CD14-positive monocyte (primary cell): Measurements from ENCODE around the gene GYPE. TPM values are rescaled to one million over a fixed set of nuclear protein-coding genes. Genes with fewer than 3 reads are reported as not detected.
"Not testable (repeated sequence)": the region's sequence is repeated elsewhere in the genome, so short reads cannot be mapped to it uniquely, and the experiment has no call there.

Experiments
- DNase-seq, 3 donors: peaks; one replicate each; pipeline ENCODE4 v3.0.0-alpha.2; 2011 to 2022
- H2AFZ ChIP-seq: 2 replicates; pipeline ENCODE4 v1.6.0; 2012; ENCODE audit warnings: mild to moderate bottlenecking, low read depth, low read length, inconsistent platforms; ENCODE audit not compliant: insufficient read depth, poor library complexity, severe bottlenecking
- H3K27ac ChIP-seq, 2 donors: 1 replicate in 1 of 2; 2 replicates in 1 of 2; pipeline ENCODE4 v1.5.1; 2012 to 2013; ENCODE audit warnings: low read length in 2 of 2, control low read depth in 1 of 2, inconsistent platforms in 1 of 2, low read depth in 1 of 2, mild to moderate bottlenecking in 1 of 2
- H3K27me3 ChIP-seq, 2 donors: one replicate each; pipeline versions ENCODE4 v1.6.0 to v1.6.1; 2011 to 2013; ENCODE audit warnings: low read length in 2 of 2; ENCODE audit not compliant: control insufficient read depth in 2 of 2, insufficient read depth in 2 of 2
- H3K36me3 ChIP-seq, 2 donors: replicated peaks in 1 of 2; 1 replicate in 1 of 2; 2 replicates in 1 of 2; pipeline versions ENCODE4 v1.5.1 to v1.6.1; 2012 to 2013; ENCODE audit warnings: low read length in 2 of 2, control low read depth in 1 of 2, inconsistent platforms in 1 of 2, mild to moderate bottlenecking in 1 of 2; ENCODE audit not compliant: insufficient read depth in 2 of 2, control insufficient read depth in 1 of 2
- H3K4me1 ChIP-seq, 2 donors: 1 replicate in 1 of 2; 2 replicates in 1 of 2; pipeline versions ENCODE4 v1.5.1 to v1.6.1; 2012 to 2013; ENCODE audit warnings: low read length in 2 of 2, control low read depth in 1 of 2, inconsistent platforms in 1 of 2, mild to moderate bottlenecking in 1 of 2, moderate library complexity in 1 of 2; ENCODE audit not compliant: insufficient read depth in 2 of 2, control insufficient read depth in 1 of 2
- H3K4me2 ChIP-seq: replicated peaks from 2 replicates; pipeline ENCODE3; 2012; ENCODE audit warnings: low read length, moderate library complexity, mild to moderate bottlenecking; ENCODE audit not compliant: poor library complexity, severe bottlenecking; ENCODE audit errors: extremely low read depth
- H3K4me3 ChIP-seq, 3 experiments: fragments of 200-600 bp in 1 of 3; sonication (generic) in 1 of 3; replicated peaks in 1 of 3; 1 replicate in 2 of 3; 2 replicates in 1 of 3; pipeline ENCODE4 v1.5.1; 2011 to 2013; ENCODE audit warnings: low read length in 3 of 3, mild to moderate bottlenecking in 3 of 3, control low read depth in 2 of 3, low read depth in 2 of 3, inconsistent platforms in 1 of 3, moderate library complexity in 1 of 3
- H3K79me2 ChIP-seq: 2 replicates; pipeline ENCODE4 v1.6.0; 2012; ENCODE audit warnings: mild to moderate bottlenecking, control low read depth, inconsistent platforms, low read length, moderate library complexity; ENCODE audit not compliant: insufficient read depth
- H3K9ac ChIP-seq: 2 replicates; pipeline ENCODE4 v1.6.0; 2017; ENCODE audit warnings: low read length, mild to moderate bottlenecking; ENCODE audit not compliant: insufficient read depth, poor library complexity, severe bottlenecking
- H3K9me3 ChIP-seq, 2 donors: replicated peaks in 1 of 2; 1 replicate in 1 of 2; 2 replicates in 1 of 2; pipeline versions ENCODE4 v1.5.1 to v1.6.1; 2012 to 2013; ENCODE audit warnings: low read length in 2 of 2, control low read depth in 1 of 2; ENCODE audit not compliant: control insufficient read depth in 1 of 2, insufficient read depth in 1 of 2
- H4K20me1 ChIP-seq: 2 replicates; pipeline ENCODE4 v1.6.0; 2012; ENCODE audit warnings: mild to moderate bottlenecking, low read length, control low read depth, moderate library complexity; ENCODE audit not compliant: insufficient read depth
- H3K27ac Mint-ChIP-seq, 7 donors: one replicate each; pipeline ENCODE4 v1.8.0; 2020; ENCODE audit warnings: mild to moderate bottlenecking in 7 of 7, mixed read lengths in 7 of 7, moderate library complexity in 6 of 7, inconsistent platforms in 2 of 7
- H3K27me3 Mint-ChIP-seq, 3 donors: one replicate each; pipeline ENCODE4 v1.8.0; 2021 to 2022; ENCODE audit warnings: low read depth in 3 of 3, mild to moderate bottlenecking in 3 of 3, mixed read lengths in 3 of 3, moderate library complexity in 3 of 3, inconsistent platforms in 1 of 3
- H3K36me3 Mint-ChIP-seq, 2 donors: one replicate each; pipeline ENCODE4 v1.8.0; 2020; ENCODE audit warnings: mixed read lengths in 2 of 2, inconsistent platforms in 1 of 2, mild to moderate bottlenecking in 1 of 2
- H3K4me1 Mint-ChIP-seq: one replicate; pipeline ENCODE4 v1.8.0; 2020; ENCODE audit warnings: mild to moderate bottlenecking, mixed read lengths
- H3K4me3 Mint-ChIP-seq, 2 donors: one replicate each; pipeline ENCODE4 v1.8.0; 2020; ENCODE audit warnings: mild to moderate bottlenecking in 2 of 2, mixed read lengths in 2 of 2, moderate library complexity in 1 of 2
- H3K9me3 Mint-ChIP-seq, 7 donors: one replicate each; pipeline ENCODE4 v1.8.0; 2020 to 2022; ENCODE audit warnings: mixed read lengths in 7 of 7, mild to moderate bottlenecking in 6 of 7, moderate library complexity in 6 of 7, inconsistent platforms in 2 of 7
- CTCF ChIP-seq: fragments of 200-600 bp; IDR thresholded peaks from one replicate; pipeline ENCODE4 v1.8.0; 2022; ENCODE audit warnings: antibody characterized with exemption, mild to moderate bottlenecking
- intact Hi-C, 2 donors: fragments of 100-400 bp; cut with micrococcal nuclease; formaldehyde crosslinking; loops; one replicate each; pipeline versions ENCODE4 v1.15.0 to v1.15.1; 2023
- polyA plus RNA-seq, 3 donors: library from polyadenylated mRNA; depleted of rRNA in 1 of 3; unstranded in 2 of 3; stranded (reverse) in 1 of 3; fragments of 300-500 nt in 2 of 3; fragments of >200 nt in 1 of 3; fragmentation: Illumina TruSeq in 2 of 3; gene quantifications; 1 replicate in 2 of 3; 2 replicates in 1 of 3; pipeline ENCODE4 v1.2.3, GENCODE V29; 2012 to 2021

Gene GYPE
- polyA plus RNA-seq, 3 donors: 0.34 to 0.49 TPM; not detected in 1

GRCh38 chr4:143884965-143885364 is 20.4 kb downstream of the GYPE start:
- not testable (repeated sequence) for H3K27me3 Mint-ChIP-seq, H2AFZ ChIP-seq

GRCh38 chr4:143883529-143883928 is 21.8 kb downstream of the GYPE start:
- H2AFZ ChIP-seq: no peak overlapping the region
- H3K27me3 Mint-ChIP-seq: no peaks in the 10 kb centered on the region
- no peaks in the 10 kb centered on the region for H3K9me3 ChIP-seq
- H3K27me3 ChIP-seq: no peaks in the 10 kb centered on the region
- H3K4me1 ChIP-seq: no peaks in the 10 kb centered on the region
- no peak overlapping the region for H3K27ac Mint-ChIP-seq
- no peak for DNase-seq
- no peak overlapping the region for H3K4me2 ChIP-seq
- H3K4me3 ChIP-seq: no peak overlapping the region
- no peak overlapping the region for H3K9ac ChIP-seq
- no peaks in the 10 kb centered on the region for H3K36me3 ChIP-seq
- intact Hi-C loops: no loop called here
- H3K36me3 Mint-ChIP-seq: no peaks in the 10 kb centered on the region
- H3K9me3 Mint-ChIP-seq: no peaks in the 10 kb centered on the region
- no peak overlapping the region for H3K27ac ChIP-seq
- no peaks in the 10 kb centered on the region for H3K4me1 Mint-ChIP-seq
- no peaks in the 10 kb centered on the region for H3K79me2 ChIP-seq
- no peaks in the 10 kb centered on the region for H4K20me1 ChIP-seq
- no peak overlapping the region for H3K4me3 Mint-ChIP-seq
- no peak for TF ChIP-seq CTCF

More at GRCh38 chr4:143884965-143885364, 20.4 kb downstream of the GYPE start:
- H3K79me2 ChIP-seq, H3K4me2 ChIP-seq, intact Hi-C loops, H4K20me1 ChIP-seq, H3K4me1 ChIP-seq, H3K36me3 Mint-ChIP-seq, H3K4me1 Mint-ChIP-seq, DNase-seq, H3K9ac ChIP-seq, H3K36me3 ChIP-seq, H3K27me3 ChIP-seq, H3K9me3 Mint-ChIP-seq, H3K9me3 ChIP-seq, H3K27ac Mint-ChIP-seq, H3K27ac ChIP-seq, H3K4me3 ChIP-seq, H3K4me3 Mint-ChIP-seq: not testable (repeated sequence)
